H1 (cell line): ENCODE measurements around the gene CNGB1. TPM values are rescaled to one million over a fixed set of nuclear protein-coding genes. Genes with fewer than 3 reads are reported as not detected.

Source experiments
- CBX5 ChIP-seq: fragments of 300-800, 300-1000 bp; sonication (generic); IDR thresholded peaks from 2 replicates; pipeline ENCODE4 v1.7.1; 2016; ENCODE audit warnings: antibody characterized with exemption, low read length, low read depth
- CHD1 ChIP-seq: IDR thresholded peaks from 2 replicates; pipeline ENCODE4 v1.6.1; 2012; ENCODE audit warnings: low read depth, low read length, improper control_type of control experiment
- HDAC2 ChIP-seq, 2 experiments: fragments of 300-600 bp in 1 of 2; sonication (generic) in 1 of 2; IDR thresholded peaks; 2 replicates each; pipeline ENCODE4 v1.6.1; 2011 to 2012; ENCODE audit warnings: low read depth in 2 of 2, low read length in 2 of 2, mild to moderate bottlenecking in 2 of 2, moderate library complexity in 2 of 2, borderline replicate concordance in 1 of 2, inconsistent platforms in 1 of 2
- JUND ChIP-seq: IDR thresholded peaks from 2 replicates; pipeline ENCODE4 v1.6.1; 2011; ENCODE audit warnings: mild to moderate bottlenecking, improper control_type of control experiment, low read length
- TAF1 ChIP-seq: IDR thresholded peaks from 2 replicates; pipeline ENCODE4 v1.6.1; 2011; ENCODE audit warnings: mild to moderate bottlenecking, low read depth, low read length
- polyA plus RNA-seq, 7 experiments: library from polyadenylated mRNA; depleted of rRNA in 3 of 7; stranded (reverse) in 5 of 7; unstranded in 2 of 7; fragments of >200 nt in 5 of 7; fragments of 200-250 nt in 2 of 7; gene quantifications; 1 replicate in 5 of 7; 2 replicates in 1 of 7; 4 replicates in 1 of 7; pipeline versions ENCODE4 v1.2.1 to v1.2.3, GENCODE V29; 2011 to 2013; ENCODE audit warnings: missing spikeins in 2 of 7, mixed read lengths in 2 of 7
- total RNA-seq: library from RNA; stranded (reverse); fragmentation: NEBNext Ultra II Directional; extraction: Animal tissue kit (Norgen Biotek cat#: 25700); gene quantifications from 2 replicates; pipeline ENCODE4 v1.2.1, GENCODE V29; 2021

Gene CNGB1
- total and polyA plus RNA-seq, 2 of the 8 experiments (the other 6 are each of a cell fraction or from before 2014, with no cell fraction given), result not detected

- TF ChIP-seq JUND (no peak), CBX5 (no peak), HDAC2 (IDR thresholded peaks at IDR 0.05; ENCODE audit: borderline replicate concordance in 1 of 2, low read depth in 2 of 2, low read length in 2 of 2) (no peak), CHD1 (no peak), TAF1 (no peak)
Measured at GRCh38 chr16:58016840-58017446, 46.0 kb upstream of the CNGB1 start (continued).
